DND-41 (cell line): ENCODE data around the gene COL4A6.

Experiments
- ATAC-seq: fragments of 200-7000 bp; cut with Tn5 transposase; 3 replicates; pipeline ENCODE4 v1.9.1; 2021; ENCODE audit warnings: low read depth; ENCODE audit not compliant: insufficient read depth
- DNase-seq: peaks from one replicate; pipeline ENCODE4 v3.0.0-alpha.2; 2020
- H2AFZ ChIP-seq: 2 replicates; pipeline ENCODE4 v1.6.0; 2012; ENCODE audit warnings: low read depth, low read length
- H3K27ac ChIP-seq: 2 replicates; pipeline ENCODE4 v1.5.1; 2012; ENCODE audit warnings: low read length, inconsistent platforms
- H3K27me3 ChIP-seq: fragments of 200-600 bp; sonication (generic); 2 replicates; pipeline ENCODE4 v1.6.0; 2012; ENCODE audit warnings: low read length, mild to moderate bottlenecking, inconsistent platforms; ENCODE audit not compliant: insufficient read depth, poor library complexity
- H3K36me3 ChIP-seq: 2 replicates; pipeline ENCODE4 v1.5.1; 2012; ENCODE audit warnings: low read length, inconsistent platforms; ENCODE audit not compliant: insufficient read depth
- H3K4me1 ChIP-seq: 2 replicates; pipeline ENCODE4 v1.5.1; 2012; ENCODE audit warnings: mild to moderate bottlenecking, low read length; ENCODE audit not compliant: insufficient read depth
- H3K4me2 ChIP-seq: 2 replicates; pipeline ENCODE4 v1.6.0; 2012; ENCODE audit warnings: mild to moderate bottlenecking, moderate library complexity, low read length, inconsistent platforms; ENCODE audit not compliant: insufficient read depth
- H3K4me3 ChIP-seq, 2 experiments: fragments of 200-600 bp in 1 of 2; shearing (Covaris generic) in 1 of 2; 2 replicates each; pipeline ENCODE4 v1.5.1; 2012 to 2016; ENCODE audit warnings: inconsistent platforms in 2 of 2, low read length in 2 of 2, mild to moderate bottlenecking in 2 of 2, low read depth in 1 of 2, moderate library complexity in 1 of 2
- H3K79me2 ChIP-seq: 2 replicates; pipeline ENCODE4 v1.6.0; 2012; ENCODE audit warnings: low read length, inconsistent platforms; ENCODE audit not compliant: insufficient read depth
- H3K9ac ChIP-seq: 2 replicates; pipeline ENCODE4 v1.6.0; 2012; ENCODE audit warnings: low read depth, mild to moderate bottlenecking, inconsistent platforms, low read length, moderate library complexity
- H3K9me3 ChIP-seq: 2 replicates; pipeline ENCODE4 v1.5.1; 2012; ENCODE audit warnings: low read length, moderate library complexity, mild to moderate bottlenecking, inconsistent platforms; ENCODE audit not compliant: insufficient read depth, severe bottlenecking
- H4K20me1 ChIP-seq: 2 replicates; pipeline ENCODE4 v1.6.0; 2012; ENCODE audit warnings: low read length; ENCODE audit not compliant: insufficient read depth
- CTCF ChIP-seq: IDR thresholded peaks from 2 replicates; pipeline ENCODE4 v1.5.1; 2012; ENCODE audit warnings: borderline replicate concordance, low read length, moderate library complexity, mild to moderate bottlenecking; ENCODE audit not compliant: poor library complexity, severe bottlenecking; ENCODE audit errors: extremely low read depth
- EZH2 ChIP-seq: IDR thresholded peaks from 3 replicates; pipeline ENCODE4 v1.6.1; 2012; ENCODE audit warnings: borderline replicate concordance, low read depth, mild to moderate bottlenecking, moderate library complexity, low read length, inconsistent platforms; ENCODE audit not compliant: severe bottlenecking

COL4A6 gene

GRCh38 chrX:108245462-108245861, 192.8 kb downstream of the COL4A6 start:
- Histone ChIP-seq H3K27ac (no peak overlapping the region), H3K79me2 (no peaks in the 10 kb centered on the region)

GRCh38 chrX:108235986-108236385, 202.2 kb downstream of the COL4A6 start:
- Histone ChIP-seq H4K20me1 (no peaks in the 10 kb centered on the region), H3K27me3 (no peaks in the 10 kb centered on the region), H2AFZ (no peak overlapping the region), H3K79me2 (no peaks in the 10 kb centered on the region), H3K36me3 (no peaks in the 10 kb centered on the region), H3K4me2 (no peak overlapping the region), H3K9ac (no peak overlapping the region), H3K9me3 (no peaks in the 10 kb centered on the region), H3K27ac (no peak overlapping the region), H3K4me1 (no peaks in the 10 kb centered on the region), H3K4me3 (no peak overlapping the region)
- DNase-seq (no peak), ATAC-seq (no peak)
- no peak for TF ChIP-seq EZH2
- TF ChIP-seq CTCF: no peak

More at GRCh38 chrX:108245462-108245861, 192.8 kb downstream of the COL4A6 start:
- no peak overlapping the region for H3K4me2 ChIP-seq
- H3K9ac ChIP-seq: no peak overlapping the region
- H3K9me3 ChIP-seq: no peaks in the 10 kb centered on the region
- no peaks in the 10 kb centered on the region for H3K36me3 ChIP-seq
- no peaks in the 10 kb centered on the region for H3K27me3 ChIP-seq
- TF ChIP-seq EZH2: no peak
- no peak for TF ChIP-seq CTCF
- no peak overlapping the region for H2AFZ ChIP-seq
- H3K4me3 ChIP-seq: no peak overlapping the region
- H3K4me1 ChIP-seq: no peaks in the 10 kb centered on the region
- no peaks in the 10 kb centered on the region for H4K20me1 ChIP-seq
- DNase-seq: no peak
- ATAC-seq: no peak

GRCh38 chrX:108230574-108230973, 207.6 kb downstream of the COL4A6 start:
- Histone ChIP-seq H3K79me2 (no peaks in the 10 kb centered on the region), H3K27me3 (no peaks in the 10 kb centered on the region), H3K9ac (no peak overlapping the region), H3K36me3 (no peaks in the 10 kb centered on the region), H3K4me3 (no peak overlapping the region), H4K20me1 (no peaks in the 10 kb centered on the region), H3K4me1 (no peaks in the 10 kb centered on the region), H3K27ac (no peak overlapping the region), H2AFZ (no peak overlapping the region), H3K9me3 (no peaks in the 10 kb centered on the region), H3K4me2 (no peak overlapping the region)
- ATAC-seq: no peak
- no peak for DNase-seq
- TF ChIP-seq CTCF (no peak), EZH2 (no peak)
